Common myeloid progenitor, CD34-positive (primary cell): Measurements from ENCODE around the gene LOXL4.
A peak's percentile ranks its signal among the peaks of the same experiment; 100 is the strongest.

Experiments
- CTCF ChIA-PET: fragments of 350-600 bp; sonication (Branson Sonifier 250); formaldehyde crosslinking; loops from one replicate; lab custom pipeline; 2021; ENCODE audit warnings: antibody characterized with exemption; lab: Charles Lee
- POLR2A ChIA-PET: fragments of 350-600 bp; sonication (Branson Sonifier 250); formaldehyde crosslinking; loops from one replicate; lab custom pipeline; 2021; ENCODE audit warnings: antibody characterized with exemption; lab: Charles Lee
- DNase-seq, 3 donors: peaks; one replicate each; pipeline versions ENCODE4 v3.0.0 to v3.0.0-alpha.2; 2013
- H3K27ac ChIP-seq, 2 experiments: 1 replicate in 1 of 2; 2 replicates in 1 of 2; pipeline ENCODE4 v1.7.0; 2013; ENCODE audit warnings: inconsistent platforms in 2 of 2, low read length in 2 of 2, mild to moderate bottlenecking in 2 of 2, low read depth in 1 of 2, moderate library complexity in 1 of 2; ENCODE audit not compliant: severe bottlenecking in 2 of 2, insufficient read depth in 1 of 2, poor library complexity in 1 of 2
- H3K27me3 ChIP-seq, 5 experiments: replicated peaks in 2 of 5; 1 replicate in 3 of 5; 2 replicates in 2 of 5; pipeline versions ENCODE4 v1.6.1 to v1.7.0; 2013; ENCODE audit warnings: low read length in 4 of 5, mild to moderate bottlenecking in 2 of 5, moderate library complexity in 2 of 5, inconsistent platforms in 1 of 5; ENCODE audit not compliant: insufficient read depth in 5 of 5, control insufficient read depth in 4 of 5
- H3K36me3 ChIP-seq, 4 experiments: 1 replicate in 2 of 4; 2 replicates in 2 of 4; pipeline versions ENCODE4 v1.6.1 to v1.7.0; 2013; ENCODE audit warnings: low read length in 3 of 4, control low read depth in 1 of 4, mild to moderate bottlenecking in 1 of 4; ENCODE audit not compliant: control insufficient read depth in 4 of 4, insufficient read depth in 4 of 4
- H3K4me1 ChIP-seq, 4 experiments: 1 replicate in 3 of 4; 2 replicates in 1 of 4; pipeline versions ENCODE4 v1.6.1 to v1.7.1; 2013; ENCODE audit warnings: low read length in 3 of 4, mild to moderate bottlenecking in 3 of 4, control low read depth in 1 of 4, inconsistent platforms in 1 of 4, moderate library complexity in 1 of 4; ENCODE audit not compliant: control insufficient read depth in 4 of 4, insufficient read depth in 4 of 4; ENCODE audit errors: control extremely low read depth in 1 of 4
- H3K4me3 ChIP-seq, 7 experiments: 1 replicate in 4 of 7; 2 replicates in 3 of 7; pipeline versions ENCODE4 v1.5.1 to v1.7.0; 2013; ENCODE audit warnings: mild to moderate bottlenecking in 7 of 7, low read length in 6 of 7, moderate library complexity in 6 of 7, inconsistent platforms in 2 of 7, low read depth in 2 of 7, control low read depth in 1 of 7; ENCODE audit not compliant: insufficient read depth in 4 of 7, control insufficient read depth in 1 of 7; ENCODE audit errors: extremely low read depth in 1 of 7
- H3K9me3 ChIP-seq, 5 experiments: 1 replicate in 4 of 5; 2 replicates in 1 of 5; pipeline versions ENCODE4 v1.6.1 to v1.7.1; 2013; ENCODE audit warnings: low read length in 4 of 5, mild to moderate bottlenecking in 2 of 5, inconsistent platforms in 1 of 5, low read depth in 1 of 5, moderate library complexity in 1 of 5; ENCODE audit not compliant: control insufficient read depth in 4 of 5, insufficient read depth in 2 of 5; ENCODE audit errors: control extremely low read depth in 1 of 5
- WGBS: methylation state at CpG from one replicate; pipeline ENCODE4 v1.1.5; 2013; ENCODE audit not compliant: insufficient coverage; 5-methylcytosine and 5-hydroxymethylcytosine counted together

LOXL4 gene

GRCh38 chr10:98260752-98261151, 7.2 kb downstream of the LOXL4 start:
- no peaks in the 10 kb centered on the region for H3K27me3 ChIP-seq
- H3K36me3 ChIP-seq = peaks cover 0 to 2% (median under 1%) of the 10 kb centered on the region in 4 experiments
- DNase-seq = no peak
- H3K9me3 ChIP-seq = no peaks in the 10 kb centered on the region
- POLR2A ChIA-PET = no interaction called here
- H3K4me1 ChIP-seq = peaks cover 0 to 11% (median 9%) of the 10 kb centered on the region in 4 experiments
- no peak overlapping the region for H3K4me3 ChIP-seq
- CTCF ChIA-PET = interaction anchor here (1.0 to 4.0 kb wide), 2 partner anchors 15 to 48 kb away, joined by 3 to 27 read pairs; no protein-coding TSS in a partner anchor
- H3K27ac ChIP-seq = no peak overlapping the region
- 95% methylated on average over 14 of the region's 14 CpGs for WGBS

GRCh38 chr10:98260350-98260749, 7.6 kb downstream of the LOXL4 start:
- Histone ChIP-seq H3K9me3 (no peaks in the 10 kb centered on the region), H3K4me1 (peaks cover 0 to 11% (median 9%) of the 10 kb centered on the region in 4 experiments), H3K36me3 (peaks cover 0 to 5% (median 1%) of the 10 kb centered on the region in 4 experiments), H3K4me3 (no peak overlapping the region), H3K27ac (no peak overlapping the region), H3K27me3 (no peaks in the 10 kb centered on the region)
- DNase-seq = no peak
- ChIA-PET CTCF (no interaction called here), POLR2A (no interaction called here)
- 85% methylated on average over 6 of the region's 9 CpGs for WGBS

- H3K9me3 ChIP-seq = no peaks in the 10 kb centered on the region
- H3K4me3 ChIP-seq = no peak overlapping the region
- H3K27ac ChIP-seq = no peak overlapping the region
- ChIA-PET POLR2A (interaction anchor here (0.5 kb wide), 1 partner anchor 23 kb away, joined by 3 read pairs; no protein-coding TSS in a partner anchor), CTCF (interaction anchor here (1.1 kb wide), 1 partner anchor 17 kb away, joined by 3 read pairs; no protein-coding TSS in a partner anchor)
- H3K27me3 ChIP-seq = no peaks in the 10 kb centered on the region
- WGBS = 88% methylated on average over 11 of the region's 14 CpGs
- DNase-seq = peak in 1 of 3 donors; percentile 20
- peaks cover 0 to 5% (median 1%) of the 10 kb centered on the region in 4 experiments for H3K36me3 ChIP-seq
- H3K4me1 ChIP-seq = peaks cover 0 to 8% (median 7%) of the 10 kb centered on the region in 4 experiments
Measured at GRCh38 chr10:98259606-98260315, 8.2 kb downstream of the LOXL4 start.

GRCh38 chr10:98258683-98259454, 9.1 kb downstream of the LOXL4 start:
- no peak for DNase-seq
- 92% methylated on average over 8 of the region's 13 CpGs for WGBS
- no peaks in the 10 kb centered on the region for H3K4me1 ChIP-seq
- H3K27ac ChIP-seq = no peak overlapping the region
- H3K36me3 ChIP-seq = peaks cover 0 to 5% (median 1%) of the 10 kb centered on the region in 4 experiments
- H3K9me3 ChIP-seq = no peaks in the 10 kb centered on the region
- H3K27me3 ChIP-seq = no peaks in the 10 kb centered on the region
- H3K4me3 ChIP-seq = no peak overlapping the region
- CTCF ChIA-PET = interaction anchor here (1.1 kb wide), 1 partner anchor 16 kb away, joined by 3 read pairs; no protein-coding TSS in a partner anchor
- POLR2A ChIA-PET = no interaction called here

- Histone ChIP-seq H3K4me3 (no peak overlapping the region), H3K27ac (no peak overlapping the region), H3K36me3 (peaks cover 0 to 5% (median 1%) of the 10 kb centered on the region in 4 experiments), H3K9me3 (no peaks in the 10 kb centered on the region), H3K27me3 (no peaks in the 10 kb centered on the region), H3K4me1 (no peaks in the 10 kb centered on the region)
- DNase-seq = no peak
- ChIA-PET CTCF (interaction anchor here (1.0 kb wide), 1 partner anchor 52 kb away, joined by 3 read pairs; no protein-coding TSS in a partner anchor), POLR2A (no interaction called here)
- 98% methylated on average over 16 of the region's 16 CpGs for WGBS
Measured at GRCh38 chr10:98257961-98258360, 10.0 kb downstream of the LOXL4 start.

- WGBS = 99% methylated on average over 8 of the region's 12 CpGs
- ChIA-PET POLR2A (no interaction called here), CTCF (interaction anchor here (1.0 kb wide), 1 partner anchor 53 kb away, joined by 3 read pairs; no protein-coding TSS in a partner anchor)
- no peaks in the 10 kb centered on the region for H3K4me1 ChIP-seq
- no peak for DNase-seq
- no peak overlapping the region for H3K4me3 ChIP-seq
- no peaks in the 10 kb centered on the region for H3K27me3 ChIP-seq
- peaks cover 0 to 5% (median 1%) of the 10 kb centered on the region in 4 experiments for H3K36me3 ChIP-seq
- no peak overlapping the region for H3K27ac ChIP-seq
- no peaks in the 10 kb centered on the region for H3K9me3 ChIP-seq
Measured at GRCh38 chr10:98257198-98257597, 10.8 kb downstream of the LOXL4 start.
